Uterus (tissue), 4 donors: ENCODE data around the gene SEPHS2. TPM values are rescaled to one million over a fixed set of nuclear protein-coding genes. Genes with fewer than 3 reads are reported as not detected.

Experiments used
- DNase-seq, 2 donors: peaks; one replicate each; pipeline ENCODE4 v3.0.0-alpha.2; 2019 to 2020
- H3K27ac ChIP-seq, 2 donors: fragments of 200-600 bp; sonication (generic); 1 replicate in 1 of 2; 2 replicates in 1 of 2; pipeline ENCODE4 v1.5.1; 2016 to 2018
- H3K27me3 ChIP-seq, 2 donors: fragments of 200-600 bp; sonication (generic); one replicate each; pipeline ENCODE4 v1.5.1; 2018 to 2019; ENCODE audit warnings: control low read depth in 1 of 2
- H3K36me3 ChIP-seq, 2 donors: fragments of 200-600 bp; sonication (generic); one replicate each; pipeline ENCODE4 v1.5.1; 2019; ENCODE audit warnings: control low read depth in 1 of 2
- H3K4me1 ChIP-seq, 2 donors: fragments of 200-600 bp; sonication (generic); one replicate each; pipeline ENCODE4 v1.5.1; 2018 to 2019; ENCODE audit warnings: control low read depth in 1 of 2
- H3K4me3 ChIP-seq, 2 donors: fragments of 200-600 bp; sonication (generic); 1 replicate in 1 of 2; 2 replicates in 1 of 2; pipeline ENCODE4 v1.5.1; 2018 to 2019; ENCODE audit warnings: mild to moderate bottlenecking in 1 of 2
- H3K9me3 ChIP-seq, 2 donors: fragments of 200-600 bp; sonication (generic); one replicate each; pipeline ENCODE4 v1.5.1; 2019; ENCODE audit warnings: control low read depth in 1 of 2
- CTCF ChIP-seq, 4 experiments: fragments of 200-600 bp in 2 of 4; fragments of 450-650 bp in 2 of 4; sonication (generic) in 2 of 4; IDR thresholded peaks; one replicate each; pipeline ENCODE4 v1.5.1; 2016 to 2019; ENCODE audit warnings: antibody characterized with exemption in 4 of 4, mild to moderate bottlenecking in 2 of 4, moderate library complexity in 1 of 4
- POLR2A ChIP-seq, 2 donors: fragments of 450-650 bp; IDR thresholded peaks; one replicate each; pipeline ENCODE4 v1.6.1; 2016; ENCODE audit warnings: antibody characterized with exemption in 2 of 2, mild to moderate bottlenecking in 1 of 2, moderate library complexity in 1 of 2
- intact Hi-C: fragments of 100-400 bp; cut with DNase I; formaldehyde crosslinking; loops from one replicate; pipeline ENCODE4 v1.15.1; 2023; ENCODE audit warnings: low total_unique reads
- total RNA-seq, 4 donors: library from RNA; depleted of rRNA in 3 of 4; stranded (reverse); fragments of >200 nt in 3 of 4; gene quantifications; one replicate each; pipeline versions ENCODE4 v1.1.0 to v1.2.4, GENCODE V29; 2014 to 2023
- donor health status: DM: yes; HTN: yes; CAD: no.

SEPHS2 gene
- total RNA-seq, 4 donors from 2014 or later = 13.6 to 30.9 (median 17.1) TPM

DNA sequence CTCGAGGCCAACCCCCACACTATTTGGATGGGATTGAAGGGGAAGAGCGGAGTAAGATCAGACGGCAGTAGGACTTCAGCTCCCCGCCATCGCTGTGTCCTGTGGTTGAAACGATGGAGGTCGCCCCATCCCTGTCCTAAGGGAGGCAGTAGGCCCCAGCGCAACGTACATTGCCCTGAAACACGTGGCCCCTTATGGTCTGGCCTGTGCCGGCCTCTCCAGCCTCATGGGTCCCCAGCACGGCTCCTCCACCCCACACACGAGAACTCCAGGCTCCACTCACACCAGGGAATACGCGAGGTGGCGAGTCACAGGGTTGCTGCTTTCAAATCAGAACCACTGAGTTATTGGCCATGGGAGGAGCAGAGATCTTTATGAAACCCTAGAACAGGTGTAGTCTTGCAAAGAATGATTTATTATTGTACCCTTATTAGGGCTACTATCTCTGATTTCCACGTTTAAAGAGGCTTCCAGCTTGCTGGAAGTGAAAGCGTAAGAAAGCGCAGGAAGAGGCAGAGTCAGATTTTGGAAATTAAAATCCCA is 15.2 kb downstream of the SEPHS2 start:
- TF ChIP-seq CTCF (IDR thresholded peaks at IDR 0.05) = no peak
- Histone ChIP-seq H3K27ac (peak overlapping the region; percentile 67 to 77), H3K36me3 (no peaks in the 10 kb centered on the region), H3K9me3 (no peaks in the 10 kb centered on the region), H3K27me3 (no peaks in the 10 kb centered on the region), H3K4me3 (peak overlapping the region; percentile 7 to 87), H3K4me1 (peaks cover 0 to 5% of the 10 kb centered on the region in 2 donors)
- intact Hi-C loops = no loop called here
- DNase-seq = peak in 1 of 2 donors; percentile 33

- intact Hi-C loops = no loop called here
- Histone ChIP-seq H3K27me3 (no peaks in the 10 kb centered on the region), H3K4me3 (peak within 1 kb of the TSS; percentile 48 to 87), H3K36me3 (no peaks in the 10 kb centered on the region), H3K9me3 (no peaks in the 10 kb centered on the region), H3K27ac (peak within 1 kb of the TSS; percentile 67 to 77), H3K4me1 (peaks cover 0 to 5% of the 10 kb centered on the region in 2 donors)
- TF ChIP-seq POLR2A (IDR thresholded peaks at IDR 0.05) (no peak), CTCF (IDR thresholded peaks at IDR 0.05) (peak; percentile 62 to 89 (median 82))
- DNase-seq = peak; percentile 94 to 97
Observed at GRCh38 chr16:30429678-30430427, 15.8 kb downstream of the SEPHS2 start, which contains the start of gene DCTPP1. Gene DCTPP1 (minus strand): TSS chr16:30430030. CDS start chr16:30429980, 50 bp downstream.

GRCh38 chr16:30429418-30429677 is 16.3 kb downstream of the SEPHS2 start:
- H3K27ac ChIP-seq = peak overlapping the region; percentile 67 to 77
- peaks cover 0 to 5% of the 10 kb centered on the region in 2 donors for H3K4me1 ChIP-seq
- H3K27me3 ChIP-seq = no peaks in the 10 kb centered on the region
- H3K4me3 ChIP-seq = peak overlapping the region; percentile 48 to 87
- intact Hi-C loops = no loop called here
- DNase-seq = no peak
- H3K9me3 ChIP-seq = no peaks in the 10 kb centered on the region
- no peaks in the 10 kb centered on the region for H3K36me3 ChIP-seq
- no peak for TF ChIP-seq POLR2A (IDR thresholded peaks at IDR 0.05)
- TF ChIP-seq CTCF (IDR thresholded peaks at IDR 0.05) = no peak

GRCh38 chr16:30428055-30428454 is 17.6 kb downstream of the SEPHS2 start:
- no peaks in the 10 kb centered on the region for H3K36me3 ChIP-seq
- no peak for TF ChIP-seq POLR2A (IDR thresholded peaks at IDR 0.05)
- TF ChIP-seq CTCF (IDR thresholded peaks at IDR 0.05) = no peak
- no peak overlapping the region for H3K4me3 ChIP-seq
- no peaks in the 10 kb centered on the region for H3K27me3 ChIP-seq
- H3K9me3 ChIP-seq = no peaks in the 10 kb centered on the region
- H3K27ac ChIP-seq = no peak overlapping the region
- intact Hi-C loops = no loop called here
- no peak for DNase-seq
- H3K4me1 ChIP-seq = peaks cover 0 to 5% of the 10 kb centered on the region in 2 donors

- DNase-seq = no peak
- TF ChIP-seq CTCF (IDR thresholded peaks at IDR 0.05) (no peak), POLR2A (IDR thresholded peaks at IDR 0.05) (no peak)
- H3K36me3 ChIP-seq = no peaks in the 10 kb centered on the region
- H3K27me3 ChIP-seq = no peaks in the 10 kb centered on the region
- no peak overlapping the region for H3K27ac ChIP-seq
- intact Hi-C loops = no loop called here
- no peak overlapping the region for H3K4me3 ChIP-seq
- no peaks in the 10 kb centered on the region for H3K9me3 ChIP-seq
- no peaks in the 10 kb centered on the region for H3K4me1 ChIP-seq
Observed at GRCh38 chr16:30421010-30421409, 24.7 kb downstream of the SEPHS2 start.
